HG03565 (cell line): Measurements from ENCODE around the gene PTPRU.

Experiments used
- ATAC-seq: cut with Tn5 transposase; IDR thresholded peaks from one replicate; pipeline ENCODE4 v1.9.1; 2021; ENCODE audit warnings: mild to moderate bottlenecking, moderate library complexity; ENCODE audit not compliant: unreplicated experiment

PTPRU gene

GRCh38 chr1:29259802-29260441, 23.6 kb downstream of the PTPRU start:
- ATAC-seq = no peak

DNA sequence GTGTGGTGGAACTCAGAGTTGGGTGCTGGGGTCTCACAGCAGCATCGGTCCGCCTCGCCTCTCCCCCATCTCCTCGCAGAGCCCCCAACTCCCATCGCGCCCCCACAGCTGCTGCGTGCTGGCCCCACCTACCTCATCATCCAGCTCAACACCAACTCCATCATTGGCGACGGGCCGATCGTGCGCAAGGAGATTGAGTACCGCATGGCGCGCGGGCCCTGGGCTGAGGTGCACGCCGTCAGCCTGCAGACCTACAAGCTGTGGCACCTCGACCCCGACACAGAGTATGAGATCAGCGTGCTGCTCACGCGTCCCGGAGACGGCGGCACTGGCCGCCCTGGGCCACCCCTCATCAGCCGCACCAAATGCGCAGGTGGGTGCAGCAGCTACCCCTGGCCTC, 24.2 kb downstream of the PTPRU start:
- no peak for ATAC-seq

- no peak for ATAC-seq
These were observed 28.6 kb downstream of the PTPRU start for GRCh38 chr1:29264773-29265389.

DNA sequence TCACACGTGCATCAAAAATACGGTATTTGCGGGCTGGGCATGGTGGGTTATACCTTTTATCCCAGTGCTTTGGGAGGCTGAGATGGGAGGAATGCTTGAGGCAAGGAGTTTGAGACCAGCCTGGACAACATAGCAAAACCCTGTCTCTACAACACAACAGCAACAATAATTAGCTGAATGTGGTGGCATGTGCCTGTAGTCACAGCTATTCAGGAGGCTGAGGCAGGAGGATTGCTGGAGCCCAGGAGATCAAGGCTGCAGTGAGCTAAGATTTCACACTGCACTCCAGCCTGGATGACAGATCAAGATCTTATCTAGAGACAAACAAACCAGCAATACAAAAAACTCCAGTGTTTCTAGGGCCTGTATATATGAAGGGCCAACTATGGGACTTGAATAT, 30.6 kb downstream of the PTPRU start:
- no peak for ATAC-seq

DNA sequence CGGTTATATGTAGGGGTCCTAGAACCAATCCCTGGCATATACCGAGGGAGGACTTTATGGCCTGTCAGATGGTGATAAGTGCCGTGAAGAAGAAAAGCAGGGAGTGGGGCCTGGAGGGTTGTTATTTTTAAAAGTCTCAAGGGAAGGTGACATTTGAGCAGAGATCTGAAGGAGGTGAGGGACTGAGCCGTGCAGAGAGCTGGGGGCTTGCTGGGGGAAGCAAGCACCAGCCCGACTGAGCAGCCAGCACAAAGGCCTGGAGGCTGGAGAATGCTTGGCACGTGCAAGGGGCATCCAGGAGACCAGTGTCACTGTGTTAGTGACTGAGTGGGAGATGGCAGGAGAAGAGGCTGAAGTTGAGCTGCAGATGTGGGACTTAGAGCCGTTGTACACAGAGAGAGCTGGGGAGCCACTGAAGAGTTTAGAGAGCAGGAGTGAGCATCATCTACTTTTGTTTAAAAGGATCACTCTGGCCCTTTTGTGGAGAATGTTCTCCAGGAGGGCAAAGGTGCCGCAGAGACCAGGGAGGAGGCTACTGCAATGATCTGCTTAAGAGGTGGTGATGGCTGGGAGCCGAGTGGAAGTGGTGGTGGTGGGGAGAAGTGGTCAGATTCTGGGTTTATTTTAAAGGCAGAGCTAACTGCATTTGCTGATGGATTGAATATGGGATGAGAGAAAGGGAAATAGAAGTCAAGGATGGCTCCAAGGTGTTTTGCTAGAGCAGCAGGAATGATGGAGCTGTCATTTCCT, 31.2 kb downstream of the PTPRU start:
- ATAC-seq = no peak

DNA sequence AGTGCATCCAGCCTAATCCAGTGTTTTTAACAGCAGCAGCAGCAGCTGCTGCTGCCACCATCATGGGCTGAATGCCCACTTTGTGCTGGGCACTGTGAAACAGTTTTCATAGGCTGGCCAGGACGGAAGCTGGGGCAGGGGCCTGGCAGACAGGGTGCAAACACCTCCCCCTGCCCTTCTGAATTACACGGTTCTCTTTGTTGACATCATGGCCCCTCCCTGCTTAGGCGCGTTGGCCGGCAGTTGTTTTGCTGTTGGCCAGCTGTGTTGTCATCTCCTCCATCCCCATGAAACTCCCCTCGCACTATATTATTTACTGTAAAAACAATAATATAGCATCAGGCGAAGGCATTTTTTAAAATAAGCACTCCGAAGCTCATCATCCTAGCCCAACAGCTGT, 33.1 kb downstream of the PTPRU start:
- ATAC-seq = no peak

DNA sequence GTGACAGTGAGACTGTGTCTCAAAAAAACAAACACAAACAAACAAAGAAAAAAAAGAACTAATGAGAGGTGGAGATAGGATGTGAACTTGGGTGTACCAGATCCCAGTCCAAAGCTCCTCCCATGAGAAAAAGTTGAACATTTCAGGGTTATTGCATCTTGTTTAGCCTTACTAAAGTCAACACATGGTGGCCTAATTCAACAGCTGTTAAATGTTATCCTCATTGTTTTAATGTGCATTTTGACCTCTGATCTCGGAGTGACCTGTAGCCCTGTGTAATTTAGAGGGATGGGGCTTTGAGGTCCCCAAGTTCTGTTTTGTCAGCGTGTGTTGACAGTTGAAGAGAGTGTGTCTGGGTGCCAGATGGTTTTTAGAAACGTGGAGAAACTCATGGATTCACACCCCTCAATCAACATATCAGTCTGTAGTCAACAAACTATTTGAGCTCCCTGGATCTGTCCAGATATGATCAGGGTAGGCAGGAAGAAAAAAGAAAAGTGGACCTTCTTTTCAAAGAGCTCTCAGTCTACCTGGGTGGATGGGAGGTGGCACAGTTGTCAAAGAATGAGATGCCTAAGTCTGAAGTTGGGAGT, 34.7 kb downstream of the PTPRU start:
- ATAC-seq = no peak

GRCh38 chr1:29271724-29272123, 35.4 kb downstream of the PTPRU start:
- no peak for ATAC-seq

DNA sequence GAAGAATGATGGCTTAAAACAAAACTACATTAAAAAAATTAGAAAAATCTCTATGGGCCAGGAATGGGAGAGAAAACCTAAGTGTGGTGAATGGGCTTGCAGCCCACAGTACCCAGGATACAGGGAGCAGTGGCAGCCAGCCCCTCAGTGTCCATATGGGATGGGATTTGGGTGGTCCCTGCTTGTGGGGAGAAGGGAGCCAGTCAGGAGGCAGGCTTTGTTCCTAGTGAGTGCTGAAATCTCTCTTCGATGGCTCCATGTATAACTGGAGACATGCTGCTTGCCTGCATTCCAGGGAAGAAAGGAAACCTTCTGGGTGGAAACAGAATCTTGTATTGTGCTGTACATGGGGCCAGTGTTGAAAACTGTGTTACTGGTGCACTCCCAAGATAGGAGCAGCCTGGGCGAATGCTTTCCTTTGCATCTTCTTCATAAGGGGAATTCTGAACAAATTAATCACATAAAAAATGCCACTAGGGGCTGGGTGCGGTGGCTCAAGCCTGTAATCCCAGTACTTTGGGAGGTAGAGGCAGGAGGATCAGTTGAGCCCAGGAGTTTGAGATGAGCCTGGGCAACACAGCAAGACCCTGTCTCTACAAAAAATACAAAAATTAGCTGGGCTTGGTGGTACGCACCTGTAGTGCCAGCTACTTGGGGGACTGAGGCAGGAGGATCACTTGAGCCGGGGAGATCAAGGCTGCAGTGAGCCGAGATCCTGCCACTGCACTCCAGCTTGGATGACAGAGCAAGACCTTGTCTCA, 36.0 kb downstream of the PTPRU start:
- no peak for ATAC-seq

DNA sequence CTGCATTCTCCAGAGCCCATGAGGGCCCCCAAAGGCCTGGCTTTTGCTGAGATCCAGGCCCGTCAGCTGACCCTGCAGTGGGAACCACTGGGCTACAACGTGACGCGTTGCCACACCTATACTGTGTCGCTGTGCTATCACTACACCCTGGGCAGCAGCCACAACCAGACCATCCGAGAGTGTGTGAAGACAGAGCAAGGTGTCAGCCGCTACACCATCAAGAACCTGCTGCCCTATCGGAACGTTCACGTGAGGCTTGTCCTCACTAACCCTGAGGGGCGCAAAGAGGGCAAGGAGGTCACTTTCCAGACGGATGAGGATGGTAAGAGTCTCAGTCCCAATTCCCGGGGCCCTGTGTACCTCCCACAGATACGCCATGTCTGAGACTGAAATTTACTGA, 39.1 kb downstream of the PTPRU start:
- ATAC-seq = no peak

- no peak for ATAC-seq
These were observed 41.8 kb downstream of the PTPRU start for GRCh38 chr1:29278124-29278523.

GRCh38 chr1:29279406-29279805, 43.1 kb downstream of the PTPRU start:
- no peak for ATAC-seq

DNA sequence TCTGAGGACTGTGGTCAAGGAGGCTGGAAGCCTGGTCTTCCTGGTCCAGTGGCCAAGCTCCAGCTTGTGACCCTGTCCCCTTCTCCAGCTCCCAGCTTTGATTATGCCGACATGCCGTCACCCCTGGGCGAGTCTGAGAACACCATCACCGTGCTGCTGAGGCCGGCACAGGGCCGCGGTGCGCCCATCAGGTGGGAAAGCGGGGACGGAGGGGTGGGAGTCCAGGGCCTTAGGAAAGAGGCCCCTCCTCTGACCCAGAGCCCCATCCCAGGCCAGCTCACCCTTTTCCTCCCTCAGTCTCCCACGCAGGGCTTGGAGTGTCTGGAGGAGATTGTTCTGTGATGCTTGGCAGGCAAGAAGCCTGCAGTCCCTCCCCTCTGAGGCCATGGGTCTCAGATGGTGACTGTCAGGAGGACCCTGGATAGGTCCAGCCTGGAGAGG, 43.6 kb downstream of the PTPRU start:
- no peak for ATAC-seq

- ATAC-seq = no peak
These were observed 44.2 kb downstream of the PTPRU start for GRCh38 chr1:29280409-29281131.

- no peak for ATAC-seq
These were observed 45.2 kb downstream of the PTPRU start for GRCh38 chr1:29281571-29281970.

GRCh38 chr1:29282135-29282923, 46.0 kb downstream of the PTPRU start:
- no peak for ATAC-seq

- ATAC-seq = no peak
These were observed 46.8 kb downstream of the PTPRU start for GRCh38 chr1:29282924-29283803.

GRCh38 chr1:29283804-29284195, 47.5 kb downstream of the PTPRU start:
- ATAC-seq = no peak
